Kidney epithelial cell (primary cell): Measurements from ENCODE around the gene TAS2R30. TPM values are rescaled to one million over a fixed set of nuclear protein-coding genes. Genes with fewer than 3 reads are reported as not detected.

Source experiments
- DNase-seq: peaks from one replicate; pipeline ENCODE4 v3.0.0-alpha.2; 2010; ENCODE audit warnings: low read depth
- H3K27me3 ChIP-seq: 2 replicates; pipeline ENCODE4 v1.6.0; 2011; ENCODE audit warnings: low read length; ENCODE audit not compliant: control insufficient read depth, insufficient read depth
- H3K36me3 ChIP-seq: 2 replicates; pipeline ENCODE4 v1.5.1; 2011; ENCODE audit warnings: low read length; ENCODE audit not compliant: control insufficient read depth, insufficient read depth
- H3K4me3 ChIP-seq: 2 replicates; pipeline ENCODE4 v1.5.1; 2011; ENCODE audit warnings: low read depth, mild to moderate bottlenecking, control low read depth, low read length
- total RNA-seq: library from RNA; depleted of rRNA; stranded (reverse); fragments of >200 nt; gene quantifications from 2 replicates; pipeline ENCODE4 v1.2.3, GENCODE V29; 2015
- TF ChIP-seq, protein P1 (sequence below): IDR thresholded peaks from 2 replicates; pipeline ENCODE4 v1.5.1; 2011; ENCODE audit warnings: mild to moderate bottlenecking, moderate library complexity, low read length, control low read depth, inconsistent platforms; ENCODE audit not compliant: insufficient read depth, poor library complexity, severe bottlenecking

TAS2R30 gene
- total RNA-seq, 1 donor from 2014 or later: 0.84 TPM

DNA sequence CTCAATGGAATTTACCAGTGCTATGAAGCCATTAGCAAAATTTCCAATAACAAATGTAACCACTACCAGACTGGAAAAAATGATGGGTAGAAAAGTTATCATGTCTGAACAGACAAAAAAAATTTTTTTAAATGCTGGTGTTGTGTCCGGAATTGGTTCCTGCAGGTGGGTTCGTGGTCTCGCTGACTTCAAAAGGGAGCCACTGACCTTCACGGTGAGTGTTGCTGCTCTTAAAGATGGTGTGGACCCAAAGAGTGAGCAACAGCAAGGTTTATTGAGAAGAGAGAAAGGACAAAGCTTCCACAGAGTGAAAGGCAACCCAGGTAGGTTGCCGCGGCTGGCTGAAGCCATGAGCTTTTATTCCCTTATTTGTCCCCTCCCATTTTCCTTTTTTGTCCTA is 42.3 kb downstream of the TAS2R30 start, which contains the start of gene TAS2R43:
TAS2R43 (minus strand) TSS at position 186 of the 400 bp plus-strand sequence; CDS start at position 102, 84 bp downstream.
- no peak for DNase-seq
- Histone ChIP-seq H3K36me3 (no peaks in the 10 kb centered on the region), H3K27me3 (no peaks in the 10 kb centered on the region), H3K4me3 (no peak within 1 kb of the TSS)
- TF ChIP-seq, protein P1, sequence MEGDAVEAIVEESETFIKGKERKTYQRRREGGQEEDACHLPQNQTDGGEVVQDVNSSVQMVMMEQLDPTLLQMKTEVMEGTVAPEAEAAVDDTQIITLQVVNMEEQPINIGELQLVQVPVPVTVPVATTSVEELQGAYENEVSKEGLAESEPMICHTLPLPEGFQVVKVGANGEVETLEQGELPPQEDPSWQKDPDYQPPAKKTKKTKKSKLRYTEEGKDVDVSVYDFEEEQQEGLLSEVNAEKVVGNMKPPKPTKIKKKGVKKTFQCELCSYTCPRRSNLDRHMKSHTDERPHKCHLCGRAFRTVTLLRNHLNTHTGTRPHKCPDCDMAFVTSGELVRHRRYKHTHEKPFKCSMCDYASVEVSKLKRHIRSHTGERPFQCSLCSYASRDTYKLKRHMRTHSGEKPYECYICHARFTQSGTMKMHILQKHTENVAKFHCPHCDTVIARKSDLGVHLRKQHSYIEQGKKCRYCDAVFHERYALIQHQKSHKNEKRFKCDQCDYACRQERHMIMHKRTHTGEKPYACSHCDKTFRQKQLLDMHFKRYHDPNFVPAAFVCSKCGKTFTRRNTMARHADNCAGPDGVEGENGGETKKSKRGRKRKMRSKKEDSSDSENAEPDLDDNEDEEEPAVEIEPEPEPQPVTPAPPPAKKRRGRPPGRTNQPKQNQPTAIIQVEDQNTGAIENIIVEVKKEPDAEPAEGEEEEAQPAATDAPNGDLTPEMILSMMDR: no peak

DNA sequence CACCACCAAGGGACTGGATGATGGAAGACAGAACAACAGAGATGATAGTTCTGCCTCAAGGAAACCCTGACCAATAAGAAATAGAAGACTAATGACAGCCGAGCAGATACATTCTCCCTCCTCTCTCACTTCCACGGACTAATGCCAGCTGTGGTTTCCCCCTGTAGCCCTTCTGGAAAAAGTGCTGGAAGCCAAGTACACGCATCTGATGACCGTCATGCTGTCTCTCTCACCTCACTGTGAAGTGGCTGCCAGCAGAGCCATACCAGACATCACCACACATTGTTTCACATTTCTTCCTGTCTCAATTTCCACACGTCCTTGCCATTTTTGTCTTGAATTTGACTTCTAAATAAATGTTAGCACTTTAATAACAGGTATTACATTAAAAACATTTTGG is 45.2 kb downstream of the TAS2R30 start:
- no peak overlapping the region for H3K4me3 ChIP-seq
- TF ChIP-seq, protein P1: no peak
- no peaks in the 10 kb centered on the region for H3K27me3 ChIP-seq
- H3K36me3 ChIP-seq: no peaks in the 10 kb centered on the region
- no peak for DNase-seq

DNA sequence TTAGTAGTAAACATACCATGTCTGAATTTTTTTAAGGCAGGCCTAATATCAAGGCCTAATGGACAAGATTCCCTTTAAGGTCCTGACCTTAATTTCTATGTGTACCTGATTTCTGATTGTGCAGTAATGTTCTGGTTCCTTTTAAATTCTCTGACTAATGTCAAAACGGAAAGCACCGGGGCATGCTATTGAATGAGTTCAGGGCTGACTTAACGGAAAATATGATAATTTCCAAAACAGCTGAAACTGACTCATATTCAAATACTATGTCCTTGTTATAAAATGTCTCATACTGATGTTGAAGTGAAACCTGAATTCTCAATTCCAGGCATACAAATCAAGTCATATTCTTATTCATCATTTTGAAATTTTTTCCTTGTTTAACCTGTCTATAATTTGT is 49.0 kb downstream of the TAS2R30 start:
- DNase-seq: no peak
- no peaks in the 10 kb centered on the region for H3K36me3 ChIP-seq
- no peaks in the 10 kb centered on the region for H3K27me3 ChIP-seq
- H3K4me3 ChIP-seq: no peak overlapping the region
- TF ChIP-seq, protein P1: no peak

Other genes starting within 250 kb of the TAS2R30 start
- gene TAS2R13, start 225.1 kb downstream of the TAS2R30 start, total RNA-seq: 0.21 and 0.89 TPM in 2 replicates
- not detected in 2 replicates for gene PRH2, start 205.4 kb downstream of the TAS2R30 start, total RNA-seq
- 2.5 and 3.1 TPM in 2 replicates for gene TAS2R14, start 195.4 kb downstream of the TAS2R30 start, total RNA-seq
- gene TAS2R50, start 147.7 kb downstream of the TAS2R30 start, total RNA-seq: 0.41 and 0.96 TPM in 2 replicates
- gene TAS2R20, start 136.3 kb downstream of the TAS2R30 start, total RNA-seq: 0.41 and 1.0 TPM in 2 replicates
- 1.6 TPM in 1 of 2 replicates, not detected in the other for gene TAS2R19, start 112.0 kb downstream of the TAS2R30 start, total RNA-seq
- gene TAS2R31, start 103.2 kb downstream of the TAS2R30 start, total RNA-seq: 0.84 and 2.6 TPM in 2 replicates
- gene TAS2R46, start 72.3 kb downstream of the TAS2R30 start, total RNA-seq: 0.33 and 0.41 TPM in 2 replicates
- gene TAS2R43, start 42.3 kb downstream of the TAS2R30 start, total RNA-seq: not detected in 2 replicates
- 12.1 and 13.2 TPM in 2 replicates for gene SMIM10L1, start 36.5 kb upstream of the TAS2R30 start, total RNA-seq
- not detected in 2 replicates for gene TAS2R42, start 52.3 kb upstream of the TAS2R30 start, total RNA-seq
- not detected in 2 replicates for gene PRB3, start 135.1 kb upstream of the TAS2R30 start, total RNA-seq
- not detected in 2 replicates for gene PRB4, start 175.8 kb upstream of the TAS2R30 start, total RNA-seq